PFSK-1 (cell line): ENCODE results near the gene OR8U1. TPM values are rescaled to one million over a fixed set of nuclear protein-coding genes. Genes with fewer than 3 reads are reported as not detected.

Experiments used
- FOXP2 ChIP-seq: optimal IDR thresholded peaks from 2 replicates; pipeline ENCODE3; 2011; ENCODE audit warnings: borderline replicate concordance, control low read depth, inconsistent platforms; ENCODE audit not compliant: insufficient read depth; ENCODE audit errors: extremely low read length, extremely low read depth
- POLR2AphosphoS5 ChIP-seq: IDR thresholded peaks from 2 replicates; pipeline ENCODE4 v1.6.1; 2012; ENCODE audit warnings: low read depth, mild to moderate bottlenecking, control low read depth, low read length, moderate library complexity
- SIN3A ChIP-seq: IDR thresholded peaks from 2 replicates; pipeline ENCODE4 v1.6.1; 2012; ENCODE audit warnings: mild to moderate bottlenecking, low read length, moderate library complexity, borderline replicate concordance; ENCODE audit not compliant: insufficient read depth
- TAF1 ChIP-seq: IDR thresholded peaks from 2 replicates; pipeline ENCODE4 v1.6.1; 2012; ENCODE audit warnings: low read length, control low read depth, borderline replicate concordance; ENCODE audit not compliant: insufficient read depth
- polyA plus RNA-seq: library from polyadenylated mRNA; unstranded; fragments of >200 nt; gene quantifications from one replicate; pipeline ENCODE4 v1.2.1, GENCODE V29; 2012; ENCODE audit warnings: low read depth, missing spikeins; ENCODE audit not compliant: insufficient read length
- TF ChIP-seq, protein P1 (sequence below), 2 experiments: IDR thresholded peaks; 2 replicates each; pipeline versions ENCODE4 v1.6.1 to v1.8.0; 2011 to 2012; ENCODE audit warnings: low read depth in 2 of 2, low read length in 2 of 2, control low read depth in 1 of 2, inconsistent platforms in 1 of 2, mild to moderate bottlenecking in 1 of 2, moderate library complexity in 1 of 2; ENCODE audit not compliant: insufficient read depth in 1 of 2

OR8U1 gene
- polyA plus RNA-seq: not detected

DNA sequence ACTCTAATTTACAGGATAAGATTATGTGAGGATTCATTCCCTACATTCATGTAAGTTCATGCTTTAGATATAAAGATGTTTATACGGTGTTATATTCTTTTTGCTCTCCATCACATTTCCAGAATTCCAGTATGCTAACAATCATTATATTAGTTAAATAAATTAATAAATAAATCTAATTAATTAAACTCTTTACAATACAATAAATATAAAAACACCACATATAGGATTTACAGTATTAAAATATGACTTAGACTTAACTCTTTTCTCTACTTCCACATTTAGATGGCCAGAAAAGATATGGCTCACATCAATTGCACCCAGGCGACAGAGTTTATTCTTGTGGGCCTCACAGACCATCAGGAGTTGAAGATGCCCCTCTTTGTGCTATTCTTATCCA lies at the start of gene OR8U1:
OR8U1 (plus strand) TSS at position 301 of the 400 bp plus-strand sequence; CDS start at position 301, 0 bp downstream.
- TF ChIP-seq FOXP2: no peak
- TF ChIP-seq, protein P1, sequence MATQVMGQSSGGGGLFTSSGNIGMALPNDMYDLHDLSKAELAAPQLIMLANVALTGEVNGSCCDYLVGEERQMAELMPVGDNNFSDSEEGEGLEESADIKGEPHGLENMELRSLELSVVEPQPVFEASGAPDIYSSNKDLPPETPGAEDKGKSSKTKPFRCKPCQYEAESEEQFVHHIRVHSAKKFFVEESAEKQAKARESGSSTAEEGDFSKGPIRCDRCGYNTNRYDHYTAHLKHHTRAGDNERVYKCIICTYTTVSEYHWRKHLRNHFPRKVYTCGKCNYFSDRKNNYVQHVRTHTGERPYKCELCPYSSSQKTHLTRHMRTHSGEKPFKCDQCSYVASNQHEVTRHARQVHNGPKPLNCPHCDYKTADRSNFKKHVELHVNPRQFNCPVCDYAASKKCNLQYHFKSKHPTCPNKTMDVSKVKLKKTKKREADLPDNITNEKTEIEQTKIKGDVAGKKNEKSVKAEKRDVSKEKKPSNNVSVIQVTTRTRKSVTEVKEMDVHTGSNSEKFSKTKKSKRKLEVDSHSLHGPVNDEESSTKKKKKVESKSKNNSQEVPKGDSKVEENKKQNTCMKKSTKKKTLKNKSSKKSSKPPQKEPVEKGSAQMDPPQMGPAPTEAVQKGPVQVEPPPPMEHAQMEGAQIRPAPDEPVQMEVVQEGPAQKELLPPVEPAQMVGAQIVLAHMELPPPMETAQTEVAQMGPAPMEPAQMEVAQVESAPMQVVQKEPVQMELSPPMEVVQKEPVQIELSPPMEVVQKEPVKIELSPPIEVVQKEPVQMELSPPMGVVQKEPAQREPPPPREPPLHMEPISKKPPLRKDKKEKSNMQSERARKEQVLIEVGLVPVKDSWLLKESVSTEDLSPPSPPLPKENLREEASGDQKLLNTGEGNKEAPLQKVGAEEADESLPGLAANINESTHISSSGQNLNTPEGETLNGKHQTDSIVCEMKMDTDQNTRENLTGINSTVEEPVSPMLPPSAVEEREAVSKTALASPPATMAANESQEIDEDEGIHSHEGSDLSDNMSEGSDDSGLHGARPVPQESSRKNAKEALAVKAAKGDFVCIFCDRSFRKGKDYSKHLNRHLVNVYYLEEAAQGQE (IDR thresholded peaks at IDR 0.05; ENCODE audit: insufficient read depth in 1 of 2, low read depth in 2 of 2, low read length in 2 of 2): no peak
- TF ChIP-seq POLR2AphosphoS5: no peak
- TF ChIP-seq SIN3A: no peak
- no peak for TF ChIP-seq TAF1

DNA sequence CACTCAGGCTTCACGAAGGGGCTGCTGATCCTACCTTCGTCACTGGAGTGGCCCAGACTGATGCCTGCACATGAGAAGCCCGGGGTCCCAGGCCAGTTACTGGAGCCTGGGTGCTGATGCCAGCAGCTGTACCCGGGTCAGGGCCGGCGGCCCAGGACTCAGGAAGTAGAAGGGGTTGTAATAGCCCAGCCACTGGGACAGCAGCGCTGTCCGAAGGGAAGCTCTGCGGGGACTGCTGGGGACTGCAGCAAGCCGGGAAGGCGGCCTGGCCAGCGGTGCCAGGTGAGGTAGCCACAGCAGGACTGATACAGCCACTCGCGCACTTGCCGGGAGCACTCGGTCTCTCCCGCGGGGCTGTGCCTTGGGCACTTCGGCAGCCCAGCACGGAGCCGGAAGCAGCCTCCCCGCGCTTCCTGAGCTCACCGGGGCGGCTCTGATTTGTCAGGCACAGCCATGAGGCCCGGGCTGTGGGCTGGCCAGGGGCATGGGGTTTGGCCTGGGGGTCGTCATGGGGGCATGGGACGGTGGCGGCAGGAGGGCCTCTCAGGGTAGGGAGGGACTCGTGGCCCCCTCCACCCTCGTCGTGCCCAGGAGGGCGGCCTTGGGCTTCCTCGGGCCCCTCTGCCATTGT lies 43.4 kb upstream of the OR8U1 start:
- no peak for TF ChIP-seq SIN3A
- no peak for TF ChIP-seq TAF1
- TF ChIP-seq FOXP2: no peak
- TF ChIP-seq POLR2AphosphoS5: no peak
- TF ChIP-seq, protein P1 (IDR thresholded peaks at IDR 0.05; ENCODE audit: insufficient read depth in 1 of 2, low read depth in 2 of 2, low read length in 2 of 2): no peak

DNA sequence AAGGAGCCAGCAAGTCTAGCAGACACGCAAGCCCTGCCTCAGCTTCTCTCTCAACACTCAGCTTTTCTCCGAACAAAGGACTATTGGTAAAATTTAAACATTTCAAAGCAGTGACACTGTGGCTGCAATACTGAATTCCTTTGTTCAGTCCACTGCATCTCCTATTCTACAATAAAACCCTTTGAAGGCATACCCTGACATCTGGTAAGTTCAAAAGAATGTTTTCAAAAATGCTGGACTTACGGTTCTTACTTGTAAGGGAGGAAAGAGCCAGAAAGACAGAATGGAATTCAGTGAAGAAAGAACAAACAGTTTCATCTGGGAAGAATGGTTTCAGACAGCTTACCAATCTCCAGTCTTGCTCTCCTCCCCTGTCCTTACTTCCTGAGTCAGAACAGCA lies 42.3 kb upstream of the OR8U1 start:
- TF ChIP-seq SIN3A (no peak), POLR2AphosphoS5 (no peak), TAF1 (no peak), FOXP2 (no peak)
- TF ChIP-seq, protein P1 (IDR thresholded peaks at IDR 0.05; ENCODE audit: insufficient read depth in 1 of 2, low read depth in 2 of 2, low read length in 2 of 2): no peak

DNA sequence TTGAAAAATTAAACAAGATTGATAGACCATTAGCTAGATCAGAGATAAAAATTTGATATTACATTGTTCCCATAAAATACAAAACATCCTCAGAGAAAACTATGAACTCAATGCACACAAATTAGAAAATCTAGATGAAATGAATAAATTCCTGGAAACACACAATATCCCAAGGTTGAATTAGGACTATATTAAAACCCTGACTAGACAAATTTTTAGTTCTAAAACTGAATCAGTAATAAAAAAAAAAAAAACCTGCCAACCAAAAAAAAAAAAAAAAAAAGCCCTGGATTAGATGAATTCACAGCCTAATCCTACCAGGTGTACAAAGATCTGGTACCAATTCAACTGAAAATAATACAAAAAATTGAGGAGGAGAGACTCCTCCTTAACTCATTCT lies 35.1 kb upstream of the OR8U1 start:
- TF ChIP-seq SIN3A: no peak
- TF ChIP-seq TAF1: no peak
- TF ChIP-seq FOXP2: no peak
- TF ChIP-seq, protein P1 (IDR thresholded peaks at IDR 0.05; ENCODE audit: insufficient read depth in 1 of 2, low read depth in 2 of 2, low read length in 2 of 2): no peak
- TF ChIP-seq POLR2AphosphoS5: no peak
